ENCODE measurements around the gene SEL1L3.

Gene SEL1L3

GRCh38 chr4:25713812-25714211 lies 149.0 kb downstream of the SEL1L3 start:
- no peak for TF ChIP-seq ZNF600 (tag by site-specific recombination; IDR thresholded peaks at IDR 0.05)
- TF ChIP-seq ZNF549 (tag by site-specific recombination; IDR thresholded peaks at IDR 0.05): no peak
- TF ChIP-seq ZNF114 (tag by site-specific recombination; IDR thresholded peaks at IDR 0.05): no peak
- TF ChIP-seq ZFHX2 (tag by site-specific recombination; conservative IDR thresholded peaks at IDR 0.05): no peak
- TF ChIP-seq, protein P1, sequence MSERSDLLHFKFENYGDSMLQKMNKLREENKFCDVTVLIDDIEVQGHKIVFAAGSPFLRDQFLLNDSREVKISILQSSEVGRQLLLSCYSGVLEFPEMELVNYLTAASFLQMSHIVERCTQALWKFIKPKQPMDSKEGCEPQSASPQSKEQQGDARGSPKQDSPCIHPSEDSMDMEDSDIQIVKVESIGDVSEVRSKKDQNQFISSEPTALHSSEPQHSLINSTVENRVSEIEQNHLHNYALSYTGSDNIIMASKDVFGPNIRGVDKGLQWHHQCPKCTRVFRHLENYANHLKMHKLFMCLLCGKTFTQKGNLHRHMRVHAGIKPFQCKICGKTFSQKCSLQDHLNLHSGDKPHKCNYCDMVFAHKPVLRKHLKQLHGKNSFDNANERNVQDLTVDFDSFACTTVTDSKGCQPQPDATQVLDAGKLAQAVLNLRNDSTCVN (tag by site-specific recombination; optimal IDR thresholded peaks at IDR 0.05): no peak
- no peak for TF ChIP-seq KLF16 (tag by site-specific recombination; IDR thresholded peaks at IDR 0.05)
- TF ChIP-seq ZSCAN5A (tag by site-specific recombination; IDR thresholded peaks at IDR 0.05): no peak
- no peak for TF ChIP-seq ZNF792 (tag by site-specific recombination; IDR thresholded peaks at IDR 0.05)
- TF ChIP-seq ZNF426 (tag by site-specific recombination; IDR thresholded peaks at IDR 0.05): no peak
- no peak for TF ChIP-seq ZNF670 (tag by site-specific recombination; IDR thresholded peaks at IDR 0.05; ENCODE audit: low read depth)
- TF ChIP-seq BCL11A (tag by site-specific recombination; IDR thresholded peaks at IDR 0.05; ENCODE audit: low read depth): no peak
- no peak for TF ChIP-seq ZNF24 (tag by site-specific recombination; IDR thresholded peaks at IDR 0.05)
- TF ChIP-seq, protein P2, sequence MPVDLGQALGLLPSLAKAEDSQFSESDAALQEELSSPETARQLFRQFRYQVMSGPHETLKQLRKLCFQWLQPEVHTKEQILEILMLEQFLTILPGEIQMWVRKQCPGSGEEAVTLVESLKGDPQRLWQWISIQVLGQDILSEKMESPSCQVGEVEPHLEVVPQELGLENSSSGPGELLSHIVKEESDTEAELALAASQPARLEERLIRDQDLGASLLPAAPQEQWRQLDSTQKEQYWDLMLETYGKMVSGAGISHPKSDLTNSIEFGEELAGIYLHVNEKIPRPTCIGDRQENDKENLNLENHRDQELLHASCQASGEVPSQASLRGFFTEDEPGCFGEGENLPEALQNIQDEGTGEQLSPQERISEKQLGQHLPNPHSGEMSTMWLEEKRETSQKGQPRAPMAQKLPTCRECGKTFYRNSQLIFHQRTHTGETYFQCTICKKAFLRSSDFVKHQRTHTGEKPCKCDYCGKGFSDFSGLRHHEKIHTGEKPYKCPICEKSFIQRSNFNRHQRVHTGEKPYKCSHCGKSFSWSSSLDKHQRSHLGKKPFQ (tag by site-specific recombination; IDR thresholded peaks at IDR 0.05): no peak
- no peak for TF ChIP-seq ZNF433 (tag by site-specific recombination; IDR thresholded peaks at IDR 0.05; ENCODE audit: low read depth)
- no peak for TF ChIP-seq HOXD13 (CRISPR knock-in tag; IDR thresholded peaks at IDR 0.05; ENCODE audit: borderline replicate concordance)
- no peak for TF ChIP-seq ZNF157 (tag by site-specific recombination; IDR thresholded peaks at IDR 0.05)
- TF ChIP-seq ELK4 (IDR thresholded peaks at IDR 0.05; ENCODE audit: borderline replicate concordance, low read depth, low read length): no peak
- TF ChIP-seq MZF1 (tag by site-specific recombination; IDR thresholded peaks at IDR 0.05; ENCODE audit: borderline replicate concordance): no peak
- TF ChIP-seq ZNF19 (tag by site-specific recombination; IDR thresholded peaks at IDR 0.05; ENCODE audit: low read depth): no peak
- Histone ChIP-seq H3K36me3 (ENCODE audit: control insufficient read depth in 2 of 2, insufficient read depth in 1 of 2, low read length in 2 of 2) (no peaks in the 10 kb centered on the region; a peak in 1 of 3 replicates), H3K9me3 (ENCODE audit: control insufficient read depth, insufficient read depth, low read depth, low read length) (no peaks in the 10 kb centered on the region), H3K4me1 (ENCODE audit: control insufficient read depth, insufficient read depth, low read length) (no peaks in the 10 kb centered on the region), H3K27ac (ENCODE audit: extremely low read depth, low read depth, low read length) (no peak overlapping the region), H3K4me3 (ENCODE audit: low read depth, low read length) (no peak overlapping the region)
- CTCF ChIA-PET: interaction anchor here (0.7 kb wide), 1 partner anchor 244 kb away, joined by 3 read pairs; no protein-coding TSS in a partner anchor
- POLR2A ChIA-PET: interaction anchor here (0.7 kb wide), 1 partner anchor 19 kb away, joined by 3 read pairs; no protein-coding TSS in a partner anchor

DNA sequence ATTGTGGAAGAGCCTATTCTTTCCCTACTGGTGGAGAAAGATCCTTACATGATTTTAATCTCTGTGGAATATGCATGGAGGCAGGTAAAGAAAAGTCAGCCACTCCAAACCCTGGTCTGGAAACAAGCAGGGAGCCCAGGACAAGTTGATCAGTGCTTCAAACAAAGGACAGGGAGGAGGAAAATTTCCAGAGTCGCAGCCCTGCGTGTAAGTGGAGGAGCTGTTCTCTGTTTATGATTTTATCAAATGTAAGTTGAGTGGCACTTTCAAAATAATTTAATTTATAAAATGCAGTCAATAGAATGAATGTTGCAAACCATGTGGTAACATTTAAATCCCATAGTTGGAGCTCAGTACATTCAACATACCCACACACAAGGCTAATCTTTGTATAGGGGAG lies 150.2 kb downstream of the SEL1L3 start:
- no peak for TF ChIP-seq ZIC2 (tag by site-specific recombination; IDR thresholded peaks at IDR 0.05)
- TF ChIP-seq ZNF585B (tag by site-specific recombination; IDR thresholded peaks at IDR 0.05): no peak
- no peak for TF ChIP-seq ZNF350 (tag by site-specific recombination; IDR thresholded peaks at IDR 0.05)
- TF ChIP-seq, protein P3, sequence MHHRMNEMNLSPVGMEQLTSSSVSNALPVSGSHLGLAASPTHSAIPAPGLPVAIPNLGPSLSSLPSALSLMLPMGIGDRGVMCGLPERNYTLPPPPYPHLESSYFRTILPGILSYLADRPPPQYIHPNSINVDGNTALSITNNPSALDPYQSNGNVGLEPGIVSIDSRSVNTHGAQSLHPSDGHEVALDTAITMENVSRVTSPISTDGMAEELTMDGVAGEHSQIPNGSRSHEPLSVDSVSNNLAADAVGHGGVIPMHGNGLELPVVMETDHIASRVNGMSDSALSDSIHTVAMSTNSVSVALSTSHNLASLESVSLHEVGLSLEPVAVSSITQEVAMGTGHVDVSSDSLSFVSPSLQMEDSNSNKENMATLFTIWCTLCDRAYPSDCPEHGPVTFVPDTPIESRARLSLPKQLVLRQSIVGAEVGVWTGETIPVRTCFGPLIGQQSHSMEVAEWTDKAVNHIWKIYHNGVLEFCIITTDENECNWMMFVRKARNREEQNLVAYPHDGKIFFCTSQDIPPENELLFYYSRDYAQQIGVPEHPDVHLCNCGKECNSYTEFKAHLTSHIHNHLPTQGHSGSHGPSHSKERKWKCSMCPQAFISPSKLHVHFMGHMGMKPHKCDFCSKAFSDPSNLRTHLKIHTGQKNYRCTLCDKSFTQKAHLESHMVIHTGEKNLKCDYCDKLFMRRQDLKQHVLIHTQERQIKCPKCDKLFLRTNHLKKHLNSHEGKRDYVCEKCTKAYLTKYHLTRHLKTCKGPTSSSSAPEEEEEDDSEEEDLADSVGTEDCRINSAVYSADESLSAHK (tag by site-specific recombination; IDR thresholded peaks at IDR 0.05): no peak
- TF ChIP-seq ZNF221 (tag by site-specific recombination; IDR thresholded peaks at IDR 0.05; ENCODE audit: borderline replicate concordance): no peak
- TF ChIP-seq ZNF302 (tag by site-specific recombination; IDR thresholded peaks at IDR 0.05; ENCODE audit: low read depth): no peak
- Histone ChIP-seq H3K36me3 (ENCODE audit: control insufficient read depth in 2 of 2, insufficient read depth in 1 of 2, low read length in 2 of 2) (no peaks in the 10 kb centered on the region; a peak in 1 of 3 replicates), H3K27ac (ENCODE audit: extremely low read depth, low read depth, low read length) (no peak overlapping the region), H3K4me1 (ENCODE audit: control insufficient read depth, insufficient read depth, low read length) (no peaks in the 10 kb centered on the region), H3K4me3 (ENCODE audit: low read depth, low read length) (no peak overlapping the region), H3K9me3 (ENCODE audit: control insufficient read depth, insufficient read depth, low read depth, low read length) (no peaks in the 10 kb centered on the region)
- CTCF ChIA-PET: no interaction called here
- POLR2A ChIA-PET: interaction anchor here (0.6 kb wide), 1 partner anchor 11 kb away, joined by 3 read pairs; no protein-coding TSS in a partner anchor
